ENCODE results near the gene MAP4K2.

The MAP4K2 gene

DNA sequence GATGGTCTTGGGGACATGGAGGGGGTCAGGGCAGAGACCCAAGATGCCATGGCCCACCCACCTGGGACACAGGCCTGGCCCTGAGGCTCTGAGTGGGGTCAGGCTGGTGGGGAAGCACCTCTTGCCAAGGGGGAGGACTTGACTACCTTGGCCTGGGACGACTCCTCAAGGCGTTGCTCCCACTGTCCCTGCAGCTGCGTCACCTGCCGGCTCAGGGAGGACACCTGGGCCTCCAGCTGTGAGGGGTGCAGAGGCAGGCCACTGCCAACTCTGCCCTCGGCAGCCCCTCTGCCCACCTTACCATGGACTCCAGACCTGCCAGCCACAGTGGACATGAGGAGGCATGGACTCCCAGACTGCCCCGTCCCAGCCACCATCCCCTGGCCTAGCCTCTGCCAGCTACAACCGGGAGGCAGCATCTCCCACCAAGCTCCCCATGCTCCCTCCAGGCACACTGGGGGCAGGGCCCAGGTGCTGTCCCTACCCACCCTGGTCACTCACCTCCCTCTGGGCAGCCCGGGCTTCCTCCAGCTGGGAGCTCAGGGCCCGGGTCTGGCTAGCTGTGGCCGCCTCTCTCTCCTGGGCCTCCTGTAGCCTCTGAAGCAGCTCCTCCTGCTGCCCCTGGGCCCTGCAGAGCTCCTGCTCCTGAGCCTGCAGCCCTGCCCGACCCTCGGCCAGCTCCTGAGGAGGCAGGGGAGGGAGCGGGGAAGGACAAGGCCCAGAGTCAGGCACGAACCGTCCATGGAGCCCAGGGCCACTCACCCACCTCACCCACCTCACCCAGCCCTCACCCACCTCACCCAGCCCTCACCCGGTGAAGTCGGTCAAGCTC is 32.8 kb upstream of the MAP4K2 start:
- Histone ChIP-seq H3K9me3 (ENCODE audit: control insufficient read depth, low read depth, low read length) (no peaks in the 10 kb centered on the region), H3K27ac (ENCODE audit: low read length) (no peak overlapping the region), H3K4me1 (ENCODE audit: control insufficient read depth, low read depth, low read length) (no peaks in the 10 kb centered on the region), H3K27me3 (ENCODE audit: control insufficient read depth, insufficient read depth, low read length) (no peaks in the 10 kb centered on the region), H3K9ac (ENCODE audit: low read length) (no peak overlapping the region), H3K4me3 (ENCODE audit: low read length) (no peak overlapping the region), H3K36me3 (ENCODE audit: control insufficient read depth, low read depth, low read length) (peaks cover 10% of the 10 kb centered on the region)

DNA sequence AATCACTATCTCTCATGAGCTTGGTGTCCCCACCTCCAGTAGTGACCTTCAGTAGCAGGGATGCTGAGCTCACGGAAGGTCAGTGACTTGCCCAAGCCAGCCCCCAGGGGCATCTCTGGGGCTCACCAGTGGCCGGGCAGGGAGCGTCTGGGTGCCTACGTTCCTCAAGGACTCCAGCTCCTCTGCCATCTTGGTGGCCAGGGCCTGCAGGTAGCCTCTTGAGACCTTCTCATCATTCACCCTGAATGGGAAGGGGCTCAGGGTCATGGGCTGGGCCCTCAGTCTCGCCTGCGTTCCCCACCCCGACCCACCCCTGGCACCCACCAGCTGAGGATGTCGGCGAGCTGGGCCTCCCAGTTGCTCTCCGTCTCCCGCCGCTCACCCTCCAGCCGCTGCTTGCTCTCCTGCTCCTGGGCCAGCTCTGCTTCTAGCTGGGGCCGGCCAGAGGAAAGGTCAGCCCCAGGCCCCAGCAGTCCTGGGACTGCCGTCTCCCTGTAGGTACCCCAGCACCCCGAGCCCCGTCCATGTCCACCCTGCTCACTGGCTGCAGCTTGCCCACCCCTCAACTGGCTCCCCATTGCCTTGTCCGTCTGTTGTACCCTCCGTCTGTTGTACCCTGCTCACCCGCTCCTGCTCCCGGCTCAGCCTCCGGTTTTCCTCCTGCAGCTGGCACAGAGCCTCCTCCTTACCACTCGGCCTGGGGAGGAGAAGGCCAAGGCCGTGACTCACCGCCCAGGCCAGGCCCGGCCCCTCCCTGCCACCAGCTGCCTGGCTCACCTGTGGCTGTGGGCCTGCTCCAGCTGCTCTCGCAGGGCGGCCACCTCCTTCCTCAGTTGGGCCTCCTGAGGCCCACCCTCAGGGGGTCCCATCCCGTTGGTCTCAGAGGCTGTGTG is 32.0 kb upstream of the MAP4K2 start:
- Histone ChIP-seq H3K27me3 (ENCODE audit: control insufficient read depth, insufficient read depth, low read length) (no peaks in the 10 kb centered on the region), H3K9me3 (ENCODE audit: control insufficient read depth, low read depth, low read length) (no peaks in the 10 kb centered on the region), H3K9ac (ENCODE audit: low read length) (no peak overlapping the region), H3K36me3 (ENCODE audit: control insufficient read depth, low read depth, low read length) (peaks cover 10% of the 10 kb centered on the region), H3K4me3 (ENCODE audit: low read length) (no peak overlapping the region), H3K4me1 (ENCODE audit: control insufficient read depth, low read depth, low read length) (no peaks in the 10 kb centered on the region), H3K27ac (ENCODE audit: low read length) (no peak overlapping the region)

DNA sequence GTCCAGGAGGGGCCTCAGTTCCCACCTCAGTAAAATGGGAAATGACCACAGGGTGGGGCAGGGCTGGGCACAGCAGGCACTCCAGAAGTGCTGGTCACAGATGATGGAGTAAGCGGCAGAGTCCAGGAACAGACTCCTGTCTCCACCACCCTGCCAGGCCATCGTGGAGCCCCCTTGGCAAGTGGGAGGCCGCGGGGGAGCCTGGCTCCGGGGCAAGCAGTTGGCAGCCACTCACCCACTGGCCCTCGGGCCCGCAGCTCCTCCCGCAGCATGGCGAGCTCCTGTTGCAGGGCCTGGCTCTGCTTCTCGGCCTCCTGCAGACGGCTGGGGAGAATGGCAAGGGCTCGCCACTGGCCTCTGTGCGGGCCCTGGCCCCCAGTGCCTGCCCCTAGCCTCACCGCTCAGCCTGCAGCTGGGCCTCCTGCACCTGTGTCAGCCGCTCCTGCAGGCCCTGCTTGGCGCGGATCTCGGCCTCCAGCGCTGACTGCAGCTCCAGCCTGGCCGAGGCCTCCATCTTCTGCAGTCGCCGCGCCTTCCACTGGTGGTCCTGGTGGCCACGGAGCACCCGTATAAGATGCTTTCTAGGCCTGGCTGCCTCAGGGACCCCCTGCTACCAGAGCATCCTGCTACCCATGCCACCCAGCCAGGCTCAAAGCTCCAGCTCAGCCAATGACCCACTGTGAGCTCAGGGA is 31.2 kb upstream of the MAP4K2 start:
- H3K27me3 ChIP-seq (ENCODE audit: control insufficient read depth, insufficient read depth, low read length): no peaks in the 10 kb centered on the region

GRCh38 chr11:64833509-64833908 is 30.5 kb upstream of the MAP4K2 start:
- no peaks in the 10 kb centered on the region for H3K27me3 ChIP-seq (ENCODE audit: control insufficient read depth, insufficient read depth, low read length)
- H3K4me1 ChIP-seq (ENCODE audit: control insufficient read depth, low read depth, low read length): no peaks in the 10 kb centered on the region
- no peak overlapping the region for H3K9ac ChIP-seq (ENCODE audit: low read length)
- H3K4me3 ChIP-seq (ENCODE audit: low read length): no peak overlapping the region
- H3K36me3 ChIP-seq (ENCODE audit: control insufficient read depth, low read depth, low read length): no peaks in the 10 kb centered on the region
- H3K27ac ChIP-seq (ENCODE audit: low read length): no peak overlapping the region
- no peaks in the 10 kb centered on the region for H3K9me3 ChIP-seq (ENCODE audit: control insufficient read depth, low read depth, low read length)

More for the DNA sequence above, 31.2 kb upstream of the MAP4K2 start:
- H3K36me3 ChIP-seq (ENCODE audit: control insufficient read depth, low read depth, low read length): peaks cover 4% of the 10 kb centered on the region
- no peak overlapping the region for H3K9ac ChIP-seq (ENCODE audit: low read length)
- no peaks in the 10 kb centered on the region for H3K9me3 ChIP-seq (ENCODE audit: control insufficient read depth, low read depth, low read length)
- H3K27ac ChIP-seq (ENCODE audit: low read length): no peak overlapping the region
- H3K4me3 ChIP-seq (ENCODE audit: low read length): no peak overlapping the region
- H3K4me1 ChIP-seq (ENCODE audit: control insufficient read depth, low read depth, low read length): no peaks in the 10 kb centered on the region

DNA sequence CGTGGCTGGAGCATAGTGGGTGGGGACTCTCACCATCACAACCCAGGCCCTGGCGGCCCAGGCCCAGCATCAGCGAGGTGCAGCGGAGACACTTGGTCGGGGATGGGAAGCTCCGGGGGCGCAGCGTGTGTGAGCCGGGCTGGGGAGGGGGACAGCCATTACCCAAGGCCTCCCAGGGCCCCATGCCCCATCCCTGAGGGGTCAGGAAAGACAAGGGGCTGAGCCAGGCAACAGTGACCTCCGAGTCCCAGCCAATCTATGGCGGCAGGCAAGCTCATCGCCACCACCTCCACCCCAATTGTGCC is 30.1 kb upstream of the MAP4K2 start:
- Histone ChIP-seq H3K9me3 (ENCODE audit: control insufficient read depth, low read depth, low read length) (no peaks in the 10 kb centered on the region), H3K36me3 (ENCODE audit: control insufficient read depth, low read depth, low read length) (no peaks in the 10 kb centered on the region)

DNA sequence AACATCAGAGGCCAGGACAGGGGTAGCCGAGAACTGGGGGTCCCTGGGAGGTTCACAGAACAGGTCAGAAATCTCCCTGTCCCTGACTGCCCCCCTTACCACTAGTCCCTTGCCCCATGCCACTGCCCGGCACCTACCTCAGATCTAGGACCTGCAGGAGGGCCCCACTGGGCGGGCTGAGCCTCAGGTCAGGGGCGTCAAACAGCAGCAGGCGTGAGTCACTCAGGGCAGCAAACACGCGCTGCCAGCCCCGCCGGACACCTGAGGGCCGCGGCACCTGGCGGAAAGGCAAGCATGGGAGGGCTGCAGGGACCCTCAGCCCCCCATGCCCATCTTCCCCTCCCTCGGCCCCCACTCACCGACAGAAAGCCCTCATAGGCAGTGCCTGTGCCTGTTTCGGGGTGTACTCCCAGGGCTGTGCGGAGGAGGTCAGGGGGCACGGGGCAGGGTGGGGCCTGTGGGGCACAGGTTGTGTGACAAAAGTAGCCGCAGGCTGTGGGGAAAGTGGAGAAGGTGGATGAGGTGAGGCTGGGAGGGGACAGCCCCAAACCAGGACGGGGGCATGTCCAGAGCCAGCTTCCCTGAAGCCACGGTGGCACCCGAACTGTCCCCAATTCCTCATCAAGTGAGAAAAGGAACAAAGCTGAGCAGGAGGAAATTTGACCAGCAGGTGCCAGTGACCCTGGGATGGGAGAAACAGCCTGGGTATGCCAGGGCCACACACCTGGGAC is 29.6 kb upstream of the MAP4K2 start:
- Histone ChIP-seq H3K36me3 (ENCODE audit: control insufficient read depth, low read depth, low read length) (no peaks in the 10 kb centered on the region), H3K4me3 (ENCODE audit: low read length) (no peak overlapping the region), H3K27ac (ENCODE audit: low read length) (no peak overlapping the region), H3K4me1 (ENCODE audit: control insufficient read depth, low read depth, low read length) (no peaks in the 10 kb centered on the region), H3K27me3 (ENCODE audit: control insufficient read depth, insufficient read depth, low read length) (no peaks in the 10 kb centered on the region), H3K9me3 (ENCODE audit: control insufficient read depth, low read depth, low read length) (no peaks in the 10 kb centered on the region), H3K9ac (ENCODE audit: low read length) (no peak overlapping the region)

More for the DNA sequence above, 30.1 kb upstream of the MAP4K2 start:
- H3K9ac ChIP-seq (ENCODE audit: low read length): no peak overlapping the region
- H3K27me3 ChIP-seq (ENCODE audit: control insufficient read depth, insufficient read depth, low read length): no peaks in the 10 kb centered on the region
- no peaks in the 10 kb centered on the region for H3K4me1 ChIP-seq (ENCODE audit: control insufficient read depth, low read depth, low read length)
- no peak overlapping the region for H3K4me3 ChIP-seq (ENCODE audit: low read length)
- no peak overlapping the region for H3K27ac ChIP-seq (ENCODE audit: low read length)

DNA sequence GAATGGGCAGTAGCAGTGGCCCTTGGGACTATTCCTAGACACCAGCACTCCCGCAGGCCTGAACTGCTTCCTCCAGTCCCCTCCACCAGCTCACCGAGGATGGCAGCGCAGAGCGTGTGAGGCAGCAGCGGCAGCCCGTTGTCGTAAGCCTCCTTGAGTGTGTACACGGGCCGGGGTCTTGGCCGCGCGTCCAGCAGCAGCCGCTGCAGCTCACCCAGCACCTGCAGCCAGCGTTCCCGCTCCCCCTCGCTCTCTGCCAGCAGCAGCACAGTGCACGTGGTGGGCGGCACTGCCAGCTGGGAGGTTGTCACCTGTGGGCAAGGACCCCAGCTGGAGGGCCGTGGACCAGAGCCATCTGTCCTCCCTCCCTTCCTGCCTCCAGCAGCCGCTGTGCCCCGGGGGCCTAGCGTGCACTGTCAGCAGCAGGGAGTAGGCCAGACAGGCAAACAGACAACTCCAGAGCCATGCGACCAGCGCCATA is 28.4 kb upstream of the MAP4K2 start:
- Histone ChIP-seq H3K4me1 (ENCODE audit: control insufficient read depth, low read depth, low read length) (no peaks in the 10 kb centered on the region), H3K9ac (ENCODE audit: low read length) (no peak overlapping the region)

GRCh38 chr11:64829536-64830251 is 26.7 kb upstream of the MAP4K2 start:
- H3K27me3 ChIP-seq (ENCODE audit: control insufficient read depth, insufficient read depth, low read length): no peaks in the 10 kb centered on the region
- H3K4me3 ChIP-seq (ENCODE audit: low read length): no peak overlapping the region
- H3K36me3 ChIP-seq (ENCODE audit: control insufficient read depth, low read depth, low read length): peaks cover 9% of the 10 kb centered on the region
- no peak overlapping the region for H3K9ac ChIP-seq (ENCODE audit: low read length)
- H3K9me3 ChIP-seq (ENCODE audit: control insufficient read depth, low read depth, low read length): no peaks in the 10 kb centered on the region
- H3K4me1 ChIP-seq (ENCODE audit: control insufficient read depth, low read depth, low read length): no peaks in the 10 kb centered on the region
- H3K27ac ChIP-seq (ENCODE audit: low read length): no peak overlapping the region

More for the DNA sequence above, 28.4 kb upstream of the MAP4K2 start:
- no peaks in the 10 kb centered on the region for H3K27me3 ChIP-seq (ENCODE audit: control insufficient read depth, insufficient read depth, low read length)
- H3K4me3 ChIP-seq (ENCODE audit: low read length): no peak overlapping the region
- peaks cover under 1% of the 10 kb centered on the region for H3K36me3 ChIP-seq (ENCODE audit: control insufficient read depth, low read depth, low read length)
- H3K27ac ChIP-seq (ENCODE audit: low read length): no peak overlapping the region
- H3K9me3 ChIP-seq (ENCODE audit: control insufficient read depth, low read depth, low read length): no peaks in the 10 kb centered on the region

GRCh38 chr11:64827451-64827839 is 24.4 kb upstream of the MAP4K2 start:
- H3K27ac ChIP-seq (ENCODE audit: low read length): no peak overlapping the region
- H3K9me3 ChIP-seq (ENCODE audit: control insufficient read depth, low read depth, low read length): no peaks in the 10 kb centered on the region
- H3K36me3 ChIP-seq (ENCODE audit: control insufficient read depth, low read depth, low read length): peaks cover 9% of the 10 kb centered on the region

DNA sequence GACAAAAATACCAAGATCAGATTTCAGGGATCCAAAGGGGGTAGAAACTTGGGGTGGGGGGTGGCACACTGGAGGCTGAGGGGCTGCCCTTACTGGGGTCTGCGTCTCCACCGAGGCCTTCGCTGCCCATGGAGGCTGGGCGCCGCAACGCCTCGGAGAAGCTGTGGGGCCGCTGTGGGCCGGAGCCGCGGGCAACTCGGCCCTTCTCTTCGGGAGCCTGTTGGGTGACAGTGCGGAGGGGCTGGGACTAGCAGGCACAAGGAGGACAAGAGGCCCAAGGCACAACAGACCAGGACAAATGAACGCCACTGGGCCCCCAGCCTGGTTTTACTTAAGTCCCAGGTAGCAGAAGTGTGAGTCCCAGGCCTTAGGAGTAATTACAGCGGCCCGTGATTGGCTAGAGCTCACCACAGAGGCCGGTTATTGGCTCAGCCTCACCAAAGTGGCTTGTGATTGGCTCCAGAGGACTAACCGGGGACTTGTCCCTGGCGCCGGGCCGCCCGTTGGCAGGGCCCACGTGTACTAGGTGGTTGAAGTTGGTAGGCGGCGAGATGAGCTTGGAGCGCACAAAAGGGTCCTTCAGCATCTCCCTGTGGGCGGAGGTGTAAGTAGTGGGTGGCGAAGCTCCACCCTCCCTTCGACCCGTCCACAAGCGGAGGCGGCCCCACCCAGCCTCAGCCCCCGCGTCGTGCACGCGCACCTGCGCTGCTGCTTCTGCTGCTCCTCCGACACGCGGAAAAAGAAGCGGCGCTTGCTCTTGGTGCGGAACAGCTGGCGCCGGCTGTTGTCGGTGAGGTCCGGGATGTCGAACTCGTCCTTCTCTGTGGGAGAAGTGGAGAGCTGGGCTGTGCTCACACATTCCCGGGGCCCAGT is 23.8 kb upstream of the MAP4K2 start:
- Histone ChIP-seq H3K36me3 (ENCODE audit: control insufficient read depth, low read depth, low read length) (peaks cover 9% of the 10 kb centered on the region), H3K27ac (ENCODE audit: low read length) (no peak overlapping the region), H3K4me3 (ENCODE audit: low read length) (no peak overlapping the region), H3K27me3 (ENCODE audit: control insufficient read depth, insufficient read depth, low read length) (no peaks in the 10 kb centered on the region), H3K9ac (ENCODE audit: low read length) (no peak overlapping the region), H3K9me3 (ENCODE audit: control insufficient read depth, low read depth, low read length) (no peaks in the 10 kb centered on the region), H3K4me1 (ENCODE audit: control insufficient read depth, low read depth, low read length) (no peaks in the 10 kb centered on the region)

More at GRCh38 chr11:64827451-64827839, 24.4 kb upstream of the MAP4K2 start:
- Histone ChIP-seq H3K4me1 (ENCODE audit: control insufficient read depth, low read depth, low read length) (no peaks in the 10 kb centered on the region), H3K4me3 (ENCODE audit: low read length) (no peak overlapping the region), H3K9ac (ENCODE audit: low read length) (no peak overlapping the region), H3K27me3 (ENCODE audit: control insufficient read depth, insufficient read depth, low read length) (no peaks in the 10 kb centered on the region)

All from iPS-18a (cell line).